Fibroblast of pulmonary artery (primary cell): ENCODE measurements around the gene IWS1.

Experiments
- DNase-seq: peaks from one replicate; pipeline ENCODE4 v3.0.0-alpha.2; 2010; ENCODE audit warnings: low read depth
- H3K4me3 ChIP-seq: replicated peaks from 2 replicates; pipeline ENCODE4 v1.5.1; 2011; ENCODE audit warnings: low read depth, mild to moderate bottlenecking, control low read depth, low read length, moderate library complexity
- CTCF ChIP-seq: IDR thresholded peaks from 2 replicates; pipeline ENCODE4 v1.5.1; 2011; ENCODE audit warnings: mild to moderate bottlenecking, control low read depth, low read length, inconsistent platforms; ENCODE audit errors: missing control alignments

Gene IWS1

GRCh38 chr2:127448526-127448925 lies 77.8 kb downstream of the IWS1 start:
- peak; percentile 19 for DNase-seq

GRCh38 chr2:127439343-127439742 lies 86.9 kb downstream of the IWS1 start:
- no peak for DNase-seq
- H3K4me3 ChIP-seq, result no peak overlapping the region
- TF ChIP-seq CTCF, result no peak

More at GRCh38 chr2:127448526-127448925, 77.8 kb downstream of the IWS1 start:
- no peak for TF ChIP-seq CTCF
- H3K4me3 ChIP-seq, result no peak overlapping the region

- DNase-seq, result no peak
- no peak for TF ChIP-seq CTCF
- no peak overlapping the region for H3K4me3 ChIP-seq
Observed at GRCh38 chr2:127437781-127438726, 88.2 kb downstream of the IWS1 start.

GRCh38 chr2:127437056-127437455 lies 89.2 kb downstream of the IWS1 start:
- no peak for TF ChIP-seq CTCF
- DNase-seq, result no peak

GRCh38 chr2:127434515-127434914 lies 91.8 kb downstream of the IWS1 start:
- DNase-seq, result no peak
- TF ChIP-seq CTCF, result no peak
- no peak overlapping the region for H3K4me3 ChIP-seq

More at GRCh38 chr2:127437056-127437455, 89.2 kb downstream of the IWS1 start:
- H3K4me3 ChIP-seq, result no peak overlapping the region

- TF ChIP-seq CTCF, result no peak
- no peak for DNase-seq
- H3K4me3 ChIP-seq, result no peak overlapping the region
Observed at GRCh38 chr2:127431408-127432023, 94.8 kb downstream of the IWS1 start.
